ENCODE results near the gene ITGB4. TPM values are rescaled to one million over a fixed set of nuclear protein-coding genes. Genes with fewer than 3 reads are reported as not detected.

Gene ITGB4
- total RNA-seq, 2 experiments from 2014 or later: 0.64 to 1.4 TPM

DNA sequence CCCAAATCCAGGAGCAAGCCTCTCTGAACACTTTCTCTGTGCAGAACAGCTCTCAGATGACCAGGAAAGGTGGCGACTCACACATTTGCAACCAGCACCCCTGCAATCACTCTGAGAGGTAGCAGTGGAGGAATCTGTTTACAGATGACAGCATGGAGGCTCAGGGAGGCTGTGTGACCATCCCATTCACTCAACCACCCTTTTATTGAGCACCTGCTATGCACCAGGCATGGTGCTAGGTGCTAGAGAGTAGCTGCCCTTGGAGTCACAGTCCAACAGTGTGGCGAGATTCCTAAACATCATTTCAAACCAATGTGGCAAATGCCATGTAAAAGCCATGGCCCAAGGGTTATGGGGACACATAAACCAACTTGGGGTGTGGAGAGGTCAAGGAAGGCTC lies 1.5 kb upstream of the ITGB4 start:
- Mint-ChIP-seq H3K36me3 (no peaks in the 10 kb centered on the region), H3K27ac (no peak overlapping the region), H3K4me1 (peaks cover 2% of the 10 kb centered on the region), H3K9me3 (no peaks in the 10 kb centered on the region), H3K4me3 (no peak overlapping the region), H3K27me3 (peaks cover 17% of the 10 kb centered on the region)
- no peak for DNase-seq

DNA sequence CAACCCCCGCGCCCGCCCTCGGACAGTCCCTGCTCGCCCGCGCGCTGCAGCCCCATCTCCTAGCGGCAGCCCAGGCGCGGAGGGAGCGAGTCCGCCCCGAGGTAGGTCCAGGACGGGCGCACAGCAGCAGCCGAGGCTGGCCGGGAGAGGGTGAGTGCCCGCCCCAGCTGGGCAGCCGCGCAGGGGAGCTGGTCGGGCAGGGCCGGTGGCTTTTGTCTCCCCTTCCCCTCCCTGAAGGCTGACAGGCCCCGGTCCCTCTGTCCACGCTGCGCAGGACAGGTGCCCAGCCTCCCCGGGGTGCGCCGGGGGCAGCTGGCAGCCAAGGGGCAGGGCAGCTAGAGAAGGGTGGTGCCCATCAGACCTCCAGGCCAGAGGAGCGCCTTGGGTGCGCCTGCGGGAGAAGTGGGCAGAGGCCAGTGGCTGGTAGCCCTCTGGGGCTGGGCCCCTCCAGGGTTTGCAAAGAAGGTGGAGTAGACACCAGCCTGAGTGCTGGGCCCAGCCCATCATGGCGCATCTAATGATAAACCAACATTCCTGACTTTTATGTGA lies 278 bp downstream of the ITGB4 start:
- Mint-ChIP-seq H3K9me3 (no peaks in the 10 kb centered on the region), H3K27me3 (peaks cover 17% of the 10 kb centered on the region), H3K36me3 (no peaks in the 10 kb centered on the region), H3K4me3 (no peak overlapping the region), H3K4me1 (peaks cover 2% of the 10 kb centered on the region), H3K27ac (no peak overlapping the region)
- DNase-seq: no peak

DNA sequence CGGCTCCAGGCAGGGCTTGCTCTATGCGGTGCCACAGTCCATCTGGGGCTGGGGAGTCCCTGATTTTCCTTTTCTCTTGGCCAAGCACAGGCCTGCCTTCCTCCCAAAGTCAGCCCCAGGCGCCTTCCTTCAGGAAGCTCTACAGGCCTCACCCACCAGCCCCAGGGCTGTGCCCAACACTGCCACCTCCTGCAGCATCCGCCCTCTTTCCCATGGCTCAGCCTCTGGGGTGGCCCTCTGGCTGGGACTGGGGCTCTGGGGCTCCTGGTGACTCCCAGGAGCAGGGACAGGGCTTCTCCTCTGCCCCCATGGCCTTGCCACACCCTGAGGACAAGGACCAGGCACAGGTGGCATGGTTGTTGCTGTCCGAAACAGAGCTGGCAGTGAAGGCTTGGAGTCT lies 817 bp downstream of the ITGB4 start:
- Mint-ChIP-seq H3K9me3 (no peaks in the 10 kb centered on the region), H3K4me1 (peaks cover 2% of the 10 kb centered on the region), H3K4me3 (no peak overlapping the region), H3K36me3 (no peaks in the 10 kb centered on the region), H3K27me3 (peaks cover 13% of the 10 kb centered on the region), H3K27ac (no peak overlapping the region)
- DNase-seq: no peak

DNA sequence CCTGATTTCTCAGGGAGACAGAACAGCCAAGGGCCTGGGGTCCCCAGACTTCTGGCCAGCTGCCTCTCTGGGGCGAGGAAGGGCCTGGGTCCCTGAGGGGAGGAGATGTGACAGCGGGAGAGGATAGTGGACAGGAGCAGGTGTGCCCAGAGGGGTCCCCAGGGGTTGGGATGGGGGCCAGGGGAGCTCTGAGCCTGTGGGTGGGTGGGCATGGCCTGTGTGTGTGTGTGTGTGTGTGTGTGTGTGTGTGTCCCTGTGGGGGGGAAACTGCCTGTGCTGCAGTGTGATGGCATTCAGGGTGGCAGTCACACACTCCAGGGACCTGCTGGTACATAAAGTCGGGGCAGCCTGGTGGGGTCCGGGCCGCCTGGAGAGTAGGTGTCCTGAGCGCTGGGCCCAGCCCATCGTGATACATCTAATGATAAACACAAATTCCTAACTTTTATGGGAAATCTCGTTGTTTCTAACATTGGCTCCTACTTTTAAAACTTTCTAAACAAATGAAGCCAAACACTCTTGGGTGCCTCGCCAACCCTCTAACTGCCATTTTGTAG lies 1.4 kb downstream of the ITGB4 start:
- no peaks in the 10 kb centered on the region for H3K36me3 Mint-ChIP-seq
- H3K4me1 Mint-ChIP-seq: peaks cover 2% of the 10 kb centered on the region
- H3K27ac Mint-ChIP-seq: no peak overlapping the region
- no peak overlapping the region for H3K4me3 Mint-ChIP-seq
- no peak for DNase-seq
- peaks cover 13% of the 10 kb centered on the region for H3K27me3 Mint-ChIP-seq
- H3K9me3 Mint-ChIP-seq: no peaks in the 10 kb centered on the region

DNA sequence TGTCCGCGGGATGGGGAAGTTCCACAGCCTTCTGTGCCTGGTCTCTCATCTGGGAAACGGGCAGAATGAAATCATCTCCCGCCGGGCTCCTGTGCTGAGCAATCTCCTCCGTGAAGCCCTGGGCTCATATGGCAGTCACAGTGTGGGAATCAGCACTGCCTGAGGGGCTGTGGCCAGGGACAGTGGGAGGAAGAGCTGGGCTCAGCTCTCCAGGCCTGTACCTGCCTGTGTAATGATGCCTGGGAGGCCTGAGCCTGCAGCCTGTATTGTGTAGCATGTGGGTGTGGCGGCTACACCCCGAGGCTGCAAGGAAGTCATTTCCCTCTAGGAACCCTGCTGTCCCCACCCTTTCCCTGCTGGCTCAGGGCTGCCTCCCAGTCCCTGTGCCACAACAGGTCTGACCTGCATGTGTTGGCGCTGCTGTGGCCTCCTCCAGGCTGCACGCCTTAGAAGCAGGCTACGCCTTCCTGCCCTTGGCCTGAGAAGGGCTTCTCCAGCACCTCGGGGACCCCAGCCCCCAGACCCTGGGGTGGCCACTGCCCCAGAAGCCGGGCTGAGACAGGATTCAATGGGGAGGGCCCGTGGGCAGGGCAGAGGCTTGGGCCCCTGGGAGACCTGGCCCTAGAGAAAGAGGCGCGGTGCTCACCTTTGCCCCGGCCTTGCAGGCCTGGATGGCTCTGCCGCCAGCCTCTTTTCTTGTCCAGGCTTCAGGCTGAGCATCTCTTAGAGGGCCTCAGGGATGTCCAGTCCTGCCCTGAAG lies 2.1 kb downstream of the ITGB4 start:
- no peaks in the 10 kb centered on the region for H3K9me3 Mint-ChIP-seq
- H3K27ac Mint-ChIP-seq: no peak overlapping the region
- H3K27me3 Mint-ChIP-seq: peaks cover 13% of the 10 kb centered on the region
- no peaks in the 10 kb centered on the region for H3K36me3 Mint-ChIP-seq
- peaks cover 2% of the 10 kb centered on the region for H3K4me1 Mint-ChIP-seq
- DNase-seq: no peak
- H3K4me3 Mint-ChIP-seq: no peak overlapping the region

DNA sequence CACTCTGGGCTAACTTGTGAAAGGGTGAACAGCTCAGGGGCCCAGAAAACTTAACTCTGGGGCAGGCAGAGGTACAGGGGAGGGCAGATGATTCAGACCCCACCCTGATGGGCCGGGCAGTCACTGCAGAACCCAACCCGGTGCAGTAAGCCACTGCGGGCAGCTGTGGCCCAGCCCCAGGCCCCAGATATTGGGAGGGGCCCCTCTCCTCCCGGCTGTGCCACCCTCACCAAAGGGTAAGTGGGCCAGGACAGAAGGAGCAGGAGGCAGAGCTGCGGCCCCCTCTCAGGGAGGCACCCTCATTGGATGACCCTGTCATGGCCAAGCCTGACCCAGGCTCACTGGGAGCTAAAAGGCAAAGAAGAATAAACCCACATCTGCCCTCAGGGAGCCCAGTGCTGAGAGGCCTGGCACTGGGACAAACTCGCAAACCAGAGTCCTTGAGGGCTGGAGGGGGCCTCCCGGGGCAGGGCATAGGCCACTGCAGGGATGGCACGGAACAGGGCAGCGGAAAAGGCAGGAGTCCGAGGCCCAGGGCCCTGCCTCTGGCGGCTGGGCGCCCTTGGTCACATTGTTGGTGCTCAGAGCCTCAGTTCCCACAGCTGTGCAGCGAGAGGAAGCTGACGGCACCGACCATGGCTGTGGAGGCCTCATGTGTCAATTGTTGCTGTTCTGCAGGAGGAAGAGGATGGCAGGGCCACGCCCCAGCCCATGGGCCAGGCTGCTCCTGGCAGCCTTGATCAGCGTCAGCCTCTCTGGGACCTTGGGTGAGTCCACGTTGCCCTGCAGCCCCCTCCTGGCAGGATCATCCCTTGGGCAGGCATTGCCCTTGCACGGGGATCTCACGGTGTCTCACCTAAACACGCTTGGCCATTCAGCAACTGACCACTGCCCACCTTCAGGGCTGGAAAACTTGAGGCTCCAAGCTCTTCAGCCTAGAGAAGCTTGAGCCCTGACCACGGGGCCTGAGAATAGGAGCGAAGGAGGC lies 3.1 kb downstream of the ITGB4 start:
- H3K4me3 Mint-ChIP-seq: no peak overlapping the region
- no peak overlapping the region for H3K27ac Mint-ChIP-seq
- H3K36me3 Mint-ChIP-seq: no peaks in the 10 kb centered on the region
- no peak for DNase-seq
- no peaks in the 10 kb centered on the region for H3K9me3 Mint-ChIP-seq
- H3K4me1 Mint-ChIP-seq: peaks cover 2% of the 10 kb centered on the region
- peaks cover 9% of the 10 kb centered on the region for H3K27me3 Mint-ChIP-seq

DNA sequence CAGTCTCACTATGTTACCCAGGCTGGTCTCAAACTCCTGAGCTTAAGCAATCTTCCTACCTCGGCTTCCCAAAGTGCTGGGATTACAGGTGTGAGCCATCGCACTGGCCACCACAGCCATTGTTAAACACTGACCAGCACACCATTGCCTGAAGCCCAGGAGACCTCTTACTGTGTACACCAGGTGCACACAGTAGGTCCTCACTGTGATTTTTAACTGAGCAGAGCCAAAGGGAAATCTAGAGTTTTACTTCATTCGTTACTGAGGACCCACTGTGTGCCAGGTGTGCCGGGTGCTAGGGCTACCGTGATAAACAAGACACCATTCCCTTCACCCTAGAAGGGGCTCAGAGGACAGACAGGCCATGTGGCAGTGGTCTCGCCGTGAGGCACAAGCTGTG lies 4.2 kb downstream of the ITGB4 start:
- H3K27ac Mint-ChIP-seq: no peak overlapping the region
- H3K4me1 Mint-ChIP-seq: peaks cover 2% of the 10 kb centered on the region
- peaks cover 2% of the 10 kb centered on the region for H3K27me3 Mint-ChIP-seq
- H3K36me3 Mint-ChIP-seq: no peaks in the 10 kb centered on the region
- no peak for DNase-seq
- H3K9me3 Mint-ChIP-seq: no peaks in the 10 kb centered on the region
- no peak overlapping the region for H3K4me3 Mint-ChIP-seq

DNA sequence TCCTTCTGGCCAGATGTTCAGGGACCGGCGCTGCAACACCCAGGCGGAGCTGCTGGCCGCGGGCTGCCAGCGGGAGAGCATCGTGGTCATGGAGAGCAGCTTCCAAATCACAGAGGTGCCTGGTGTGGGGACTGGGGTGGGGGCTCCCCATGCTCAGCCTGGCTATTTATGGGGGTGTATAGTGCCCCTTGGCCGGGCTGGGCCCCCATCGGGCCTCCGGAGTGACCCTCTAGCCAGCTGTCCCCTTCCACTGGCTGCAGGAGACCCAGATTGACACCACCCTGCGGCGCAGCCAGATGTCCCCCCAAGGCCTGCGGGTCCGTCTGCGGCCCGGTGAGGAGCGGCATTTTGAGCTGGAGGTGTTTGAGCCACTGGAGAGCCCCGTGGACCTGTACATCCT lies 6.1 kb downstream of the ITGB4 start:
- no peaks in the 10 kb centered on the region for H3K4me1 Mint-ChIP-seq
- no peak for DNase-seq
- no peaks in the 10 kb centered on the region for H3K27me3 Mint-ChIP-seq
- no peak overlapping the region for H3K27ac Mint-ChIP-seq
- H3K4me3 Mint-ChIP-seq: no peak overlapping the region
- no peaks in the 10 kb centered on the region for H3K9me3 Mint-ChIP-seq
- no peaks in the 10 kb centered on the region for H3K36me3 Mint-ChIP-seq

DNA sequence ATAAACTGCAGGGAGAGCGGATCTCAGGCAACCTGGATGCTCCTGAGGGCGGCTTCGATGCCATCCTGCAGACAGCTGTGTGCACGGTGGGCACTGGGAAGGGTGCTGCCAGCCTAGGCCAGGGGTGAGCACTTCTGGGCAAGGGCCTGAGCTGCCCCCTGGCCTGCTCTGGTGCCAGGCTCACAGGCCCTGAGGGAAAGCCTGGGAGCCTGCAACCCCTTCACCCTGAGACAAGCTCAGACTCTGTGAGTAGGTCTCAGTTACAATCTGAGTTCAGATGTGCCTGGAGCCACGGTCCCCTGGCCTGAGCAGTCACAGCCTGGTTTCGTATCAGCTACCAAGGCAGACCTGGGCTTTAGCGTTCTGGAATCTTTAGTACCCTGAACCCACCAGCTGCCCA lies 8.1 kb downstream of the ITGB4 start:
- Mint-ChIP-seq H3K27ac (no peak overlapping the region), H3K9me3 (no peaks in the 10 kb centered on the region), H3K36me3 (no peaks in the 10 kb centered on the region), H3K4me3 (no peak overlapping the region), H3K27me3 (no peaks in the 10 kb centered on the region), H3K4me1 (no peaks in the 10 kb centered on the region)
- no peak for DNase-seq

DNA sequence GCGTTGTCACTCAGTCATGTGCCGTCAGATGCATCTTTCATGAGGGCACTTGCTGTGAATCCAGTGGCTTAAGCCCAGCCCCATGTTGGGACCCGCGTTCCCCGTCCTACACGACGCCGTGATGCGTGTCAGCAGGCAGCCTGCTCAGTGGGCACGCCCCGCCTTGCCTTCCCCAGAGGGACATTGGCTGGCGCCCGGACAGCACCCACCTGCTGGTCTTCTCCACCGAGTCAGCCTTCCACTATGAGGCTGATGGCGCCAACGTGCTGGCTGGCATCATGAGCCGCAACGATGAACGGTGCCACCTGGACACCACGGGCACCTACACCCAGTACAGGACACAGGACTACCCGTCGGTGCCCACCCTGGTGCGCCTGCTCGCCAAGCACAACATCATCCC lies 8.8 kb downstream of the ITGB4 start:
- Mint-ChIP-seq H3K4me3 (no peak overlapping the region), H3K27me3 (no peaks in the 10 kb centered on the region), H3K9me3 (no peaks in the 10 kb centered on the region), H3K27ac (no peak overlapping the region), H3K36me3 (no peaks in the 10 kb centered on the region), H3K4me1 (no peaks in the 10 kb centered on the region)
- DNase-seq: no peak

DNA sequence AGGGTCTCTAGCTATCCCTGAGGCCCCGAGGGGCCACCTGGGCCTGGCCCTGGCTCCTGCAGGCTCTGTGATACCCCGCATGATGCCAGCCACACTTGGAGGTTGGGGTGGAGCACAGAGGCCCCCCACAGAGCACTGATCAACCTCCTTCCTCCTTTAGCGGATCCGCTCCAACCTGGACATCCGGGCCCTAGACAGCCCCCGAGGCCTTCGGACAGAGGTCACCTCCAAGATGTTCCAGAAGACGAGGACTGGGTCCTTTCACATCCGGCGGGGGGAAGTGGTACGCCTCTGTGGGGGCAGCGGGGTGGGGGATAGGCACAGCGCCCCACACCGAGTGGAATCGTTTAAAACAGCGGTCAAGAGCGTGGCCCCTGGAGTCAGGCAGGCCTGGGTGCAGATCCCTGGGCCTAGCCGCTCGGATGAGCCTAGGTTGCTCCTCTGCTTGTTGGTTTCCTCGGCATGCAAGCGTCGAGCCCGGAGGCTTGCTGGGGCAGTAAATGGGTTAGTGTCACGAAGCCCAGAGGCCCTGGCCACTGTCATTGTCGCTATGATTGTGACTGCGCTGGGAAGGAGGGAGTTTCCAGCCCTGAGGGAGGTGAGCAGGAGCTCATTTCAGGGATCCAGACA lies 9.9 kb downstream of the ITGB4 start:
- DNase-seq: no peak
- H3K4me1 Mint-ChIP-seq: no peaks in the 10 kb centered on the region
- no peaks in the 10 kb centered on the region for H3K27me3 Mint-ChIP-seq
- H3K36me3 Mint-ChIP-seq: no peaks in the 10 kb centered on the region
- no peak overlapping the region for H3K4me3 Mint-ChIP-seq
- no peaks in the 10 kb centered on the region for H3K9me3 Mint-ChIP-seq
- H3K27ac Mint-ChIP-seq: no peak overlapping the region

DNA sequence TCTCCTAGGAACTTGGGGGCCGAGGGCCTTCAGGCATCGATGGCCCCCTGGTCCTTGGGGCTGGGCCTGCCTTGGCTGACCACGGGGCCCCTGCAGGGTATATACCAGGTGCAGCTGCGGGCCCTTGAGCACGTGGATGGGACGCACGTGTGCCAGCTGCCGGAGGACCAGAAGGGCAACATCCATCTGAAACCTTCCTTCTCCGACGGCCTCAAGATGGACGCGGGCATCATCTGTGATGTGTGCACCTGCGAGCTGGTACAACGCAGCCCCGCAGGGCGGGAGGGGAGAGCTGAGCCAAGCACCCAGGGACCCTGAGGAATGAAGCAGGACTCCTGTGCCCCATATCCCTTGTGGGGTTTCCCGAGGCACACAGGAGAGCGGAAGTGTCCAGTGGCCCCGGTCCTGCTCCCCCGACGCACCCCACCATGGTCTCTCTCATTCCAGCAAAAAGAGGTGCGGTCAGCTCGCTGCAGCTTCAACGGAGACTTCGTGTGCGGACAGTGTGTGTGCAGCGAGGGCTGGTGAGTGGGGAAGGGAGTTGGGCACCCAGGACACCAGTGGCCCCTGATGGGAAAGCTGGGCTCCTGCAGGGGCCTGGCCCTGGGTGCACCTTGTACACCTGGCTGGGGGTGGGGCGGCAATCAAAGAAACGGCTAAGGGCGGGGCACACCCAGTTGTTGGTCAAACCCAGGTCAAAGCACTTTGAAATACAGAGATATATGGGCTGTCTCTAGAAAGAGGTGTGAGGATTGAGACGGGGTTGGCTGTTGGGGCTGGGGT lies 10.6 kb downstream of the ITGB4 start:
- no peak for DNase-seq
- Mint-ChIP-seq H3K4me3 (no peak overlapping the region), H3K36me3 (no peaks in the 10 kb centered on the region), H3K9me3 (no peaks in the 10 kb centered on the region), H3K27ac (no peak overlapping the region), H3K4me1 (no peaks in the 10 kb centered on the region), H3K27me3 (no peaks in the 10 kb centered on the region)

DNA sequence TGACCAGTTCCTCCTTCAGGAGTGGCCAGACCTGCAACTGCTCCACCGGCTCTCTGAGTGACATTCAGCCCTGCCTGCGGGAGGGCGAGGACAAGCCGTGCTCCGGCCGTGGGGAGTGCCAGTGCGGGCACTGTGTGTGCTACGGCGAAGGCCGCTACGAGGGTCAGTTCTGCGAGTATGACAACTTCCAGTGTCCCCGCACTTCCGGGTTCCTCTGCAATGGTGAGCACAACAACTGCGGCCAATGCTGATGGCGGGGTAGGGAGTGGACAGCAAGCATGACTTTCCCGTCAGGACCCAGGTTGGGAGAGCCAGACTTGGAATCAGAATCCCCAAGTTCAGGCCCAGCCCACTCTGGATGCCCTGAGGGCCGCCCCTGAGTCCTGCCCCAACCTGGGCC lies 12.2 kb downstream of the ITGB4 start:
- Mint-ChIP-seq H3K4me1 (peaks cover 4% of the 10 kb centered on the region), H3K36me3 (no peaks in the 10 kb centered on the region), H3K9me3 (no peaks in the 10 kb centered on the region), H3K27ac (no peak overlapping the region), H3K27me3 (no peaks in the 10 kb centered on the region), H3K4me3 (no peak overlapping the region)
- no peak for DNase-seq

DNA sequence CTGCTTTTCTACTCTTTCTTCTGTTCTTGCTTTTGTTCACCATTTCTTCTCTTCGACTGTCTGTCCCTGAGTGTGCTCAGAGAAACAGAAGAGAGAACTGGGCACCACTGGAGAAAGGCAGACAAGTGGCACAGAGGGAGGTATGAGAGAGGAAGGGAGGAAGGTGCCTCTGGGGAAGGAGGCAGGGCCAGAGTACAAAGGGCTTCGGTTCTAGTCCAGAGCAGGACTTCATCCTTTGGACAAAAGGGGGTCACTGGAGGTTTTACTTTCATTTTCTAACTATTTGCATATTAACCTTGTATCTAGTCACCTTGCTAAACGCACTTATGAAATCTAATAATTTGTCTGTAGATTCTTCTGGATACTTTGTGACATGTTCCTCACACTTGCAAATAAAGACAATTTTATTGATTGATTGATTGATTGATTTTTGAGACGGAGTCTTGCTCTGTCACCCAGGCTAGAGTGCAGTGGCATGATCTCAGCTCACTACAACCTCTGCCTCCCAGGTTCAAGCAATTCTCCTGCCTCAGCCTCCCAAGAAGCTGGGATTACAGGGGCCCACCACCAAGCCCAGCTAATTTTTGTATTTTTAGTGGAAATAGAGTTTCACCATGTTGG lies 13.5 kb downstream of the ITGB4 start:
- no peak overlapping the region for H3K4me3 Mint-ChIP-seq
- peaks cover 4% of the 10 kb centered on the region for H3K4me1 Mint-ChIP-seq

More for the DNA sequence above, 13.5 kb downstream of the ITGB4 start:
- H3K36me3 Mint-ChIP-seq: no peaks in the 10 kb centered on the region
- H3K9me3 Mint-ChIP-seq: no peaks in the 10 kb centered on the region
- H3K27me3 Mint-ChIP-seq: no peaks in the 10 kb centered on the region
- H3K27ac Mint-ChIP-seq: no peak overlapping the region
- no peak for DNase-seq

Measured in activated naive CD8-positive, alpha-beta T cell treated with anti-CD3 and anti-CD28 coated beads for 36 hours (primary cell).